Psoas muscle (tissue), 8 donors: ENCODE measurements around the gene ROBO2. TPM values are rescaled to one million over a fixed set of nuclear protein-coding genes. Genes with fewer than 3 reads are reported as not detected.

Experiments used
- ATAC-seq, 4 donors: fragments of 200-7000 bp; cut with Tn5 transposase; one replicate each; pipeline ENCODE4 v1.9.1; 2020; ENCODE audit warnings: moderate library complexity in 3 of 4, mild to moderate bottlenecking in 2 of 4
- DNase-seq, 2 donors: peaks; one replicate each; pipeline ENCODE4 v3.0.0-alpha.2; 2020
- H3K27ac ChIP-seq: fragments of 200-600 bp; one replicate; pipeline ENCODE4 v1.8.0; 2022
- H3K27me3 ChIP-seq, 3 donors: fragments of 200-600 bp in 1 of 3; one replicate each; pipeline versions ENCODE4 v1.6.1 to v1.8.0; 2013 to 2022; ENCODE audit warnings: low read length in 2 of 3, mild to moderate bottlenecking in 2 of 3, moderate library complexity in 1 of 3; ENCODE audit not compliant: insufficient read depth in 3 of 3
- H3K36me3 ChIP-seq, 2 donors: fragments of 200-600 bp in 1 of 2; one replicate each; pipeline versions ENCODE4 v1.6.1 to v1.8.0; 2013 to 2022; ENCODE audit warnings: low read depth in 1 of 2, mild to moderate bottlenecking in 1 of 2, moderate library complexity in 1 of 2; ENCODE audit not compliant: insufficient read depth in 1 of 2
- H3K4me1 ChIP-seq: fragments of 200-600 bp; one replicate; pipeline ENCODE4 v1.8.0; 2022
- H3K4me3 ChIP-seq: fragments of 200-600 bp; one replicate; pipeline ENCODE4 v1.8.0; 2022; ENCODE audit warnings: mild to moderate bottlenecking
- H3K9me3 ChIP-seq: fragments of 200-600 bp; one replicate; pipeline ENCODE4 v1.8.0; 2022
- CTCF ChIP-seq: fragments of 200-600 bp; IDR thresholded peaks from one replicate; pipeline ENCODE4 v1.8.0; 2022; ENCODE audit warnings: antibody characterized with exemption
- WGBS, 3 donors: extraction: QIAGEN DNeasy Blood & Tissue Kit; methylation state at CpG; one replicate each; pipeline versions ENCODE4 v1.1.6 to v1.1.7; 2013; 5-methylcytosine and 5-hydroxymethylcytosine counted together
- intact Hi-C, 2 donors: fragments of 100-400 bp; cut with DNase I; formaldehyde crosslinking; loops; one replicate each; pipeline versions ENCODE4 v1.11.0 to v1.14.2; 2022
- polyA plus RNA-seq, 3 donors: library from polyadenylated mRNA; stranded (reverse); fragments of 200-250 nt; gene quantifications; one replicate each; pipeline ENCODE4 v1.2.3, GENCODE V29; 2013
- total RNA-seq, 4 donors: library from RNA; stranded (reverse); fragmentation: NEBNext Ultra II Directional in 2 of 4; extraction: Animal tissue kit (Norgen Biotek cat#: 25700) in 2 of 4; gene quantifications; one replicate each; pipeline versions ENCODE4 v1.2.1 to v1.2.4, GENCODE V29; 2021 to 2023
- donor health status: healthy with polysubstance abuse.
- donor health status: DM: no; HTN: no; CAD: no; lungs with moderate emphysema.
- donor health status: Bipolar disorder and iron deficiency.
- donor health status: healthy.
- donor health status: DM: yes; HTN: yes; CAD: no.
- donor health status: DM: no; HTN: no; CAD: no.
- donor health status: DM: no; HTN: no; CAD: no.
- donor health status: DM: yes; HTN: yes; CAD: no.

ROBO2 gene
- total and polyA plus RNA-seq, 7 donors: 0.03 to 0.39 (median 0.09) TPM; not detected in 1

- intact Hi-C loops: no loop called here
- no peak for DNase-seq
- TF ChIP-seq CTCF: no peak
- no peak overlapping the region for H3K27ac ChIP-seq
- no peaks in the 10 kb centered on the region for H3K4me1 ChIP-seq
- H3K4me3 ChIP-seq: no peak overlapping the region
- no peaks in the 10 kb centered on the region for H3K27me3 ChIP-seq
- no peaks in the 10 kb centered on the region for H3K36me3 ChIP-seq
- 78 to 87% (median 80%) methylated on average over 5 of the region's 5 CpGs for WGBS, 3 donors
- no peaks in the 10 kb centered on the region for H3K9me3 ChIP-seq
- ATAC-seq: no peak
Observed at GRCh38 chr3:77338195-77338594, 298.3 kb downstream of the ROBO2 start.

GRCh38 chr3:77342027-77342426, 302.1 kb downstream of the ROBO2 start:
- 92 to 95% (median 94%) methylated on average over 6 of the region's 6 CpGs for WGBS, 3 donors
- intact Hi-C loops: no loop called here
- H3K4me1 ChIP-seq: no peaks in the 10 kb centered on the region
- H3K27ac ChIP-seq: no peak overlapping the region
- H3K9me3 ChIP-seq: no peaks in the 10 kb centered on the region
- no peak for DNase-seq
- H3K36me3 ChIP-seq: no peaks in the 10 kb centered on the region
- no peaks in the 10 kb centered on the region for H3K27me3 ChIP-seq
- no peak for ATAC-seq
- TF ChIP-seq CTCF: no peak
- H3K4me3 ChIP-seq: no peak overlapping the region

GRCh38 chr3:77342688-77343087, 302.8 kb downstream of the ROBO2 start:
- Histone ChIP-seq H3K27ac (no peak overlapping the region), H3K9me3 (no peaks in the 10 kb centered on the region), H3K4me3 (no peak overlapping the region), H3K27me3 (no peaks in the 10 kb centered on the region), H3K4me1 (no peaks in the 10 kb centered on the region), H3K36me3 (no peaks in the 10 kb centered on the region)
- 40 to 59% (median 51%) methylated on average over 5 of the region's 5 CpGs for WGBS, 3 donors
- no peak for DNase-seq
- intact Hi-C loops: no loop called here
- peak in 1 of 4 donors; percentile 30 for ATAC-seq
- no peak for TF ChIP-seq CTCF

GRCh38 chr3:77345009-77345408, 305.1 kb downstream of the ROBO2 start:
- no peak for TF ChIP-seq CTCF
- Histone ChIP-seq H3K36me3 (no peaks in the 10 kb centered on the region), H3K27ac (no peak overlapping the region), H3K9me3 (no peaks in the 10 kb centered on the region), H3K4me3 (no peak overlapping the region), H3K27me3 (no peaks in the 10 kb centered on the region), H3K4me1 (no peaks in the 10 kb centered on the region)
- 88 to 93% (median 91%) methylated on average over 2 of the region's 2 CpGs for WGBS, 3 donors
- intact Hi-C loops: no loop called here
- ATAC-seq: no peak
- DNase-seq: no peak

GRCh38 chr3:77348244-77348855, 308.5 kb downstream of the ROBO2 start:
- Histone ChIP-seq H3K27ac (no peak overlapping the region), H3K4me3 (no peak overlapping the region), H3K27me3 (no peaks in the 10 kb centered on the region), H3K9me3 (no peaks in the 10 kb centered on the region), H3K36me3 (no peaks in the 10 kb centered on the region), H3K4me1 (no peaks in the 10 kb centered on the region)
- 66 to 71% (median 66%) methylated on average over 6 of the region's 6 CpGs for WGBS, 3 donors
- DNase-seq (no peak), ATAC-seq (no peak)
- intact Hi-C loops: no loop called here
- no peak for TF ChIP-seq CTCF
